Liver (tissue), 5 donors: Measurements from ENCODE around the gene SIT1. TPM values are rescaled to one million over a fixed set of nuclear protein-coding genes. Genes with fewer than 3 reads are reported as not detected.

Experiments
- polyA plus RNA-seq, 2 donors: library from polyadenylated mRNA; stranded (reverse) in 1 of 2; unstranded in 1 of 2; fragments of 200-250 nt in 1 of 2; fragments of >200 nt in 1 of 2; fragmentation: Nextera tagmentation in 1 of 2; extraction: Ambion mirVana in 1 of 2; gene quantifications; one replicate each; pipeline versions ENCODE4 v1.2.1 to v1.2.3, GENCODE V29; 2013 to 2015
- small RNA-seq: library from RNA; depleted of rRNA; stranded (forward); fragments of <200 nt; gene quantifications from one replicate; pipeline ENCODE3, GENCODE V24; 2014
- total RNA-seq, 2 donors: library from RNA; depleted of rRNA; stranded (reverse); fragments of >200 nt; gene quantifications; one replicate each; pipeline ENCODE4 v1.2.3, GENCODE V29; 2014
- donor health status: healthy.
- donor health status: healthy.
- donor health status: healthy.

SIT1 gene
- total and polyA plus RNA-seq, 4 donors = 0.17 to 1.1 (median 0.34) TPM

Small RNA genes lying within 50 kb of the gene (small RNA-seq; reads per million reads assigned to genes)
- gene MIR4667 = not detected
- gene RMRP = not detected
- gene RN7SL22P = not detected

Other genes with a start within 250 kb of the SIT1 start
- 1 to 10 TPM; 2.1 to 6.3 TPM for gene RUSC2, start 160.8 kb downstream of the SIT1 start, total RNA-seq
- 1 to 10 TPM; 3.2 to 5.4 TPM for gene RUSC2, start 160.8 kb downstream of the SIT1 start, polyA plus RNA-seq
- 1 to 10 TPM; 3.9 to 9.8 TPM for gene TESK1, start 45.7 kb downstream of the SIT1 start, total RNA-seq
- gene TESK1, start 45.7 kb downstream of the SIT1 start, polyA plus RNA-seq = 10 to 100 TPM in 1 of 2 donors, 1 to 10 TPM in 1; 3.7 to 12.5 TPM
- gene CD72, start 32.5 kb downstream of the SIT1 start, total RNA-seq = 1 to 10 TPM; 4.7 to 5.7 TPM
- 1 to 10 TPM; 2.0 to 2.2 TPM for gene CD72, start 32.5 kb downstream of the SIT1 start, polyA plus RNA-seq
- gene RMRP, start 7.1 kb upstream of the SIT1 start, total RNA-seq = over 10,000 TPM in 1 of 2 donors, 1,000 to 10,000 TPM in 1; 5,304 to 67,037 TPM
- 10 to 100 TPM in 1 of 2 donors, 1 to 10 TPM in 1; 5.3 to 50.9 TPM for gene RMRP, start 7.1 kb upstream of the SIT1 start, polyA plus RNA-seq
- gene CCDC107, start 7.4 kb upstream of the SIT1 start, total RNA-seq = 1 to 10 TPM; 5.4 to 6.7 TPM
- 10 to 100 TPM; 14.2 to 20.2 TPM for gene CCDC107, start 7.4 kb upstream of the SIT1 start, polyA plus RNA-seq
- 1 to 10 TPM in 1 of 2 donors, under 1 TPM in 1; under 0.01 to 7.4 TPM for gene ARHGEF39, start 14.3 kb upstream of the SIT1 start, total RNA-seq
- gene ARHGEF39, start 14.3 kb upstream of the SIT1 start, polyA plus RNA-seq = under 1 TPM; 0.74 TPM
- gene CA9, start 23.0 kb upstream of the SIT1 start, total RNA-seq = under 1 TPM; 0.47 to 0.67 TPM
- 1 to 10 TPM in 1 of 2 donors, under 1 TPM in 1; 0.93 to 2.2 TPM for gene CA9, start 23.0 kb upstream of the SIT1 start, polyA plus RNA-seq
- gene TPM2, start 39.0 kb upstream of the SIT1 start, total RNA-seq = 10 to 100 TPM in 1 of 2 donors, 1 to 10 TPM in 1; 4.3 to 23.7 TPM
- gene TPM2, start 39.0 kb upstream of the SIT1 start, polyA plus RNA-seq = 10 to 100 TPM in 1 of 2 donors, 1 to 10 TPM in 1; 4.2 to 31.4 TPM
- gene TLN1, start 81.3 kb upstream of the SIT1 start, total RNA-seq = 100 to 1,000 TPM; 149 to 184 TPM
- 100 to 1,000 TPM in 1 of 2 donors, 10 to 100 TPM in 1; 24.5 to 102 TPM for gene TLN1, start 81.3 kb upstream of the SIT1 start, polyA plus RNA-seq
- 10 to 100 TPM in 1 of 2 donors, 1 to 10 TPM in 1; 9.2 to 21.3 TPM for gene CREB3, start 81.7 kb upstream of the SIT1 start, total RNA-seq
- 10 to 100 TPM; 14.9 to 21.4 TPM for gene CREB3, start 81.7 kb upstream of the SIT1 start, polyA plus RNA-seq
- 10 to 100 TPM; 24.1 to 65.3 TPM for gene GBA2, start 98.3 kb upstream of the SIT1 start, total RNA-seq
- 10 to 100 TPM; 24.5 to 27.1 TPM for gene GBA2, start 98.3 kb upstream of the SIT1 start, polyA plus RNA-seq
- 10 to 100 TPM in 1 of 2 donors, 1 to 10 TPM in 1; 5.1 to 10.7 TPM for gene RGP1, start 98.4 kb upstream of the SIT1 start, total RNA-seq
- gene RGP1, start 98.4 kb upstream of the SIT1 start, polyA plus RNA-seq = 1 to 10 TPM; 2.6 to 6.6 TPM
- not detected for gene MSMP, start 103.3 kb upstream of the SIT1 start, total RNA-seq
- gene MSMP, start 103.3 kb upstream of the SIT1 start, polyA plus RNA-seq = not detected
- 10 to 100 TPM in 1 of 2 donors, 1 to 10 TPM in 1; 9.4 to 17.1 TPM for gene NPR2, start 140.7 kb upstream of the SIT1 start, total RNA-seq
- gene NPR2, start 140.7 kb upstream of the SIT1 start, polyA plus RNA-seq = 10 to 100 TPM in 1 of 2 donors, 1 to 10 TPM in 1; 8.6 to 13.0 TPM
- under 1 TPM; 0.25 to 0.56 TPM for gene SPAG8, start 161.3 kb upstream of the SIT1 start, total RNA-seq
- under 1 TPM; 0.14 TPM for gene SPAG8, start 161.3 kb upstream of the SIT1 start, polyA plus RNA-seq
- 10 to 100 TPM; 34.3 to 35.0 TPM for gene HINT2, start 164.1 kb upstream of the SIT1 start, total RNA-seq
- 100 to 1,000 TPM; 117 to 176 TPM for gene HINT2, start 164.1 kb upstream of the SIT1 start, polyA plus RNA-seq
- not detected for gene FAM221B, start 177.8 kb upstream of the SIT1 start, total RNA-seq
- under 1 TPM in 1 of 2 donors, not detected in 1; 0.35 TPM for gene FAM221B, start 177.8 kb upstream of the SIT1 start, polyA plus RNA-seq
- gene TMEM8B, start 178.3 kb upstream of the SIT1 start, total RNA-seq = 1 to 10 TPM; 3.1 to 5.4 TPM
- 1 to 10 TPM; 1.1 to 2.3 TPM for gene TMEM8B, start 178.3 kb upstream of the SIT1 start, polyA plus RNA-seq
- gene OR13J1, start 219.5 kb upstream of the SIT1 start, total RNA-seq = not detected
- gene OR13J1, start 219.5 kb upstream of the SIT1 start, polyA plus RNA-seq = not detected